ENCODE data around the gene PRODH.

DNA sequence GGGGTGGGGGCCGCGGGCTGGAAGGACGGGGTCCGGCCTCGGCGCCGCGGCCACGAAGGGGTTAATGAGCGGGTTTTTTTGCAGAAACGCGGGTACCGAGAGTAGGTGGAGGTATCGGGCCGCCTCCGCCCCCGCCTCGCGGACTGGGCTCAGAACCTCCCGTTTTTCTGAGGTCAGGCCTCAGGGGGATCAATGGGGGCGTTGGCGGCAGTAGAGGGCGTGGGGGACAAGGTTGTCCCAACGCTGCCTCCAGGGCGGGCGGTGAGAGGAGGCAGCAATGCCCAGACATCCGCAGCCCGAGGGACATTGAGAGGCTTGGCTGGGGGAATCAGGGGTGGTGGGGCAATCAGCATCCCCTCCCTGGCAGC is 34.8 kb upstream of the PRODH start:
- TF ChIP-seq, protein P1, sequence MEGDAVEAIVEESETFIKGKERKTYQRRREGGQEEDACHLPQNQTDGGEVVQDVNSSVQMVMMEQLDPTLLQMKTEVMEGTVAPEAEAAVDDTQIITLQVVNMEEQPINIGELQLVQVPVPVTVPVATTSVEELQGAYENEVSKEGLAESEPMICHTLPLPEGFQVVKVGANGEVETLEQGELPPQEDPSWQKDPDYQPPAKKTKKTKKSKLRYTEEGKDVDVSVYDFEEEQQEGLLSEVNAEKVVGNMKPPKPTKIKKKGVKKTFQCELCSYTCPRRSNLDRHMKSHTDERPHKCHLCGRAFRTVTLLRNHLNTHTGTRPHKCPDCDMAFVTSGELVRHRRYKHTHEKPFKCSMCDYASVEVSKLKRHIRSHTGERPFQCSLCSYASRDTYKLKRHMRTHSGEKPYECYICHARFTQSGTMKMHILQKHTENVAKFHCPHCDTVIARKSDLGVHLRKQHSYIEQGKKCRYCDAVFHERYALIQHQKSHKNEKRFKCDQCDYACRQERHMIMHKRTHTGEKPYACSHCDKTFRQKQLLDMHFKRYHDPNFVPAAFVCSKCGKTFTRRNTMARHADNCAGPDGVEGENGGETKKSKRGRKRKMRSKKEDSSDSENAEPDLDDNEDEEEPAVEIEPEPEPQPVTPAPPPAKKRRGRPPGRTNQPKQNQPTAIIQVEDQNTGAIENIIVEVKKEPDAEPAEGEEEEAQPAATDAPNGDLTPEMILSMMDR (IDR thresholded peaks at IDR 0.05): no peak
- no peak for TF ChIP-seq POLR2A (IDR thresholded peaks at IDR 0.05)

Measured in uterus (tissue), 2 donors.